Activated CD8-positive, alpha-beta memory T cell treated with anti-CD3 and anti-CD28 coated beads, Interleukin-2, amount 50 U/mL, for 24 hours (primary cell): Measurements from ENCODE around the gene HDAC9.

Experiments used
- DNase-seq: peaks from one replicate; pipeline ENCODE4 v3.0.0-alpha.2; 2020; ENCODE audit errors: extremely low read depth

The HDAC9 gene

DNA sequence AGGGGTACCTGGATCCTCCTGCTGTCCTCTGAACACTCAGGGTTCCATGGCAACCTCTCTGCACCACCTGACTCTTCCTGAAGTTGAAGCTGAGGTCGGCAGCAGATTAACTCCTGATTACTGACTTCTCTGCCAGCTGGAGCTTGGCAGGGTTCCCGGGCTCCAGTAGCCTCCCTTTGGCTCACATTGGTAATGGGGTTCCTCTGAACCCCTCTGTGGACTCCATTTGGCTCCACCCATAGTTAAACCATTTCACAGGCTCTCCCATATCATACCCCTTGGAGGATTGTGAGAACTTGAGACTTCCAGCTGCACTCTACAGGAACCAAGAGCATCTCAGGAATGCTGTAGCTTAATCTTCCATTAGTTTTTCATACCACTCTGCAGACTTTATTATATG is 292.5 kb downstream of the HDAC9 start:
- DNase-seq = no peak

DNA sequence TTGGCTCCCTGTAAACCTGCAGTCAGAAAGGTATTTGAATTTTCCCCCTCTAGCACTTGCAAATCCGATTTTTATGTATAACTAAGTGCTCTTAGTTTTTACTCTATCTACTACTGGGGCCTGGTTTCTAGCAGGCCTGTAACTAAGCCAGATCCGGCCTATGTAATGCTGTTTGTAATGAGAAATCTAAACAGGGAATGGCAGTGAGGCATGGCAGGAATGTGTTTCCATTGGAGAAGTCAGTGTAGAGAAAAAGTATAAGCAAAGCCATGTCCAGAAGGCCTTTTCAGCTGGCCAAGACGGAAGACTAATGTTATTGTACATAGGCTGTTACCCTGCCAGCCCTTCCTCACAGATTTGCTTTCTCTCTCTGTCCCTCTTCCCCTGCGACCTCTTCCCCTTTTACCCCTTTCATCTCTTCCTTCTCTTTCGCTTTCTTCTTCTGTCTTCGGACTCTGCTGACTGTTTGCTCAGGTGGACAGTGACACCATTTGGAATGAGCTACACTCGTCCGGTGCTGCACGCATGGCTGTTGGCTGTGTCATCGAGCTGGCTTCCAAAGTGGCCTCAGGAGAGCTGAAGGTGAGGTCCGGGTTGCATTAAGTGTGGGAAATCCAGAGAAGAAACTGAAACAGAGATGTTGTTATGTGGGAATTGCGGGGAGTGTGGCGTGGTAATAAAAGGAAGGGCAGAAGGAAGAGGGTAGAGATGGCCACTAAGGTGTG is 297.5 kb downstream of the HDAC9 start:
- no peak for DNase-seq

DNA sequence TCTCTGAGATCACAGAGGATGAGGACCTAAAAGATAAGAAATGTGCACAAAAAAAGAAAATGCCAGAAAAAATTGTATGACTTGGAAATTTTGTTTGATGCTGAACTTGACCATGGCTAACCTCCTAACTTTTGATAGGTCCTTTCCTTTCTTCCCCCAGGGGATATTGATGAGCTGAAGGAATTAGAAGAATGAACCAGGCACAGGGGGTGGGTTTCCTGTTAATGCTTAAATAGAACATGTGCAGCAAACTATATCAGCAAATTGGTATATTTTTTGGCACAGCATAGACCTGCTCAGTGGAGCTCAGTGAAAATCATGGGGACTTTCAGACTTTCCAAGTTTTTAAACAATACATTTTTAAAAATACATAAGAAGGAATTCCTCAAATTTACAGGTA is 300.7 kb downstream of the HDAC9 start:
- DNase-seq = no peak

DNA sequence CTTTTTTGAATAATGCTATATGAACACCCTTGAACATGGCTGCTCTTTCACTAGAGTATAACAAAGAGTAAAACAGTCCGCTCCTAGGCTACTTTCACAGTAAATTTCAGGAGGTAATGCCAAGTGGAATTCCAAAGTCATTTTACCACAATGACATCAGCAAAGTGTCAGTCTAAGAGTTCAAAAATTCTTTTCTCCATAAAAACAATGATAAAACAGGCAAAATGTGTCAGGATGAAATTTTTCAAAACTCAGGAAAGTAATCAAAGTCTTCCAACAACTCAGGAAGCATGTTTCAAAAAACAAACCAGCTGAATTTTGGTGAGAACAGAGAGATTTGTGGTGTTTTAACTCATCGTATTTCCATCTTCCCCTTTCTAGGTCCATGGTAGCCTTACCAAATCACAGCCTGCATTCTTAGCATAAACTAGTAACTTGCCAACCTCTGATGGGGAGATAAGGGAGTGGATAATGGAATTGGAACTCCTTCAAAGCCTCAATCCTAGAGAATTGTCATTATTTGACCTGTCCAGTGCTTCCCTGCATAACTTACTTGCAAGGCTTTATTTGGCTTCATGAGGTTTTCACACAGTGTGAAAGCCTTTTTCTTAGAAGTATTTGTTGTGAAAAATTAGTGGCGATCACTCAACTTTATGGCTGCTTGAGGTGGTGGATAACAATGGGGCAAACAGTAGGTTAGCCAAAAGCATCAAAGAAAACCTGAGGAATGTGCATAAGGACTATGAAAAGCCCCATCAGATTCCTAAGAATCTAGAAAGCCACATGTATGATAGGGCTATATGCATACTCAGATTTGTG is 302.7 kb downstream of the HDAC9 start:
- DNase-seq = no peak

DNA sequence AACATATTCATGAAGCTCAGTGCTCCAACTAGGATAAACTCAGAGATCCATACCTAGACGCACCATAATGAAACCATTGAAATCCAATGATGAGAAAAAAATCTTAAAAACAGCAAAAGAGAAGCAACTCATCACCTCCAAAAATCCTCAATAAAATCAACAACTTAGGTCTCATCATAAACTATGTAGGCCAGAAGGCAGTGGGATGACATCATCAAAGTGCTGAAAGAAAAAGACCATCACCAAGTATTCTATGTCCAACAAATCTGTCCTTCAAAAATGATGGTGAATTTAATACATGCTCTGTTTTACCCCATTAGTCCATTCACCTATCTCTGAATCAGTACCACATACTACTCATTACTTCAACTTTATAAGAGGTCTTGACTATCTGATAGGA is 304.4 kb downstream of the HDAC9 start:
- no peak for DNase-seq

DNA sequence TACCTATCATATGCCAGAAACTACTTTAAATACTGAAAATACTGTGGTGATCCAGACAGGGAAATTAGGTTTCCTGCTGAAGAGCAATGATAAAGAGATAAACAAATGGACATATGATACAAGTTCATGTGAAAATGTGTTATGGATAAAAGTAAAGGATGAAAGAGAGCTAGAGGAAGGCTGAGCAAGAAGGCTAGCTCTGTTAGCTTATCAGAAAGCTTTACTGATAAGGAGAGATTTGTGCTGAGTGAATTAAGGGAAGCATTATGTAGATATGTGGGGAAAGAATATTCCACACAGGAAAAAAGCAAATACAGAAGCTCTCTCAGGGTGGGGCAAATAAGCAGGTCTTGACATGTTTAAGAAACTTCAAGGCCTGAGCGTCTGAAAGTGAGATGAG is 308.4 kb downstream of the HDAC9 start:
- DNase-seq = no peak

DNA sequence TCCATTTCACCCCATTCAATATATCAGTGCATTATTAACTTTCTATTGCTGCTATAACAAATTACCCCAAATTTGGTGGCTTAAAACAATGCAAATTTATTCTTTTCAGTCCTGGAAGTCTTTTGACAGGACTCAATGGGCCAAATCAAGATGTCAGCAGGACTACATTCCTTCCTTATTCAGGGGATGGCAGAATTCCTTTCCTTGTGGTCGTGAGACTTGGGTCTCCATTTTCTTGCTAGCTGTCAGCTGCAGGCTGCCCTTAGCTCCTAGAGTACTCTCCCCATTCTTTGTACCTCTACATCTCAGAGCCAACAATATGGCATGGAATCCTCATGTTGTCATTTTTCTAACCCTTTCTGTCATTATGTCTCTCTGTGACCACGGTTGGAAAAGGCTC is 310.6 kb downstream of the HDAC9 start:
- DNase-seq = no peak

DNA sequence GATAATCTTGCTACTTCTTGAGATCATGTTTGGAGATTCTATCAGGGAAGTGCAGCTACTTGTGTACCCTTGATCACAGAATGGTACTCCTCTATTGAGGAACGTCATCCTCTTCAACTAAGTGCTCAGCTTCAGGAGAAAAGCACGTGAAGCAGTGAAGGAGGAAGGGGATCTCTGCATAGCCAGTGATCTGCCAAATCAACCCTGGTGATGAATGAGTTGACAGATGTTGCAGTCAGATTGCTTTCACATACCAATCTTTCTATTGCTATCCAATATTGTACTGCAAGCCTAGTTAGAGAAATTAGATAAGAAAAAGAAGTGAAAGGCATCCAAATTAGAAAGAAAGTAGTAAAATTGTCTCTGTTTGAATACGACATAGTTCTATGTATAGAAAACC is 312.5 kb downstream of the HDAC9 start:
- no peak for DNase-seq

DNA sequence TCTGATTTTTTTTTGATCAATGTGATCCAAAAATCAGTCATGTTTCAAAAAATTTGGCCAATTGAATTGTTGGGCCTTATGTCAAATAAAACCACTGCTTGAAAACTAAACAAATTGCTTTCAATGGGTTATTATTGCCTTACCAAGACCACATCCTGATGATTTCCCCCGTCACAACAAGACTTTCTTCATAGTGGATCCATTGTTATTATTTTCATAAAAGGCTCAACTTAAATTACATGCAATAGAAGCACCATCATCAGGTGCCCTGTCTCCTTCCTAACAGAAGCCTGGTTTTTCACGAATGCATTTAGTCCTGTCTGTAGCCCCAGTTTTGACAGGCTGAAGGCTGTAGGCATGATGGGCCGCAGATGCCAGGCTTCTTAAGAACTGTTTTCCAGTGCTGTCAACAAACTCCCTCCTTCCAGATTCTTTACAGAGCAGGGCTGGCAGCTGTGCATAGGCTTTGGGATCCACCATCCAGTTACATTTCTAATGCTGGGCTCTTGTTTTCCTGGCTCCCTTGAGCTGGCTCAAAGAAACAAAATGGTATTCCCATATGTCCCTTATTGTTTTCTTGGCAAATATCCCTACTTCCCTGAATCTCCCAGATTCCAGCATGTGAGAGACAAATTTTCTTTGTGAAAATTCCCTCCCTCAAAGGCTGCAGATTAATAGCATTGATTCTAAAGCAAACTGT is 319.9 kb downstream of the HDAC9 start:
- no peak for DNase-seq

DNA sequence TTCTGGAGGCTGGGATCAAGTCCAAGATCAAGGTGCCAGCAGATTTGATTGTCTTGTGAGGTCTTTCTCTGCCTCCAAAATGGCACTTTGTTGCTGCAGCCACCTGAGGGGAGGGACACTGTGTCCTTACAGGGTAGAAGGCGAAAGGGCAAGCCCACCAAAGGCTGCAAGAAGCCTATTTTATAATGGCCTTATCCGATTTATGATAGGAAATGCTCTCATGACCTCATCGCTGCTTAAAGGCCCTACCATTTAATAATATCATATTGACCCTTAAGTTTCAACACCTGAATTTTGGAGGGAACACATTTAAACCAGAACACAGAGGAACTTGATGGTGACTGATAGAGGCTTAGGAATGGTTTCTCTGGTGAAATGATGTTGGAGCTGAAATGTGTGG is 325.4 kb downstream of the HDAC9 start:
- no peak for DNase-seq

DNA sequence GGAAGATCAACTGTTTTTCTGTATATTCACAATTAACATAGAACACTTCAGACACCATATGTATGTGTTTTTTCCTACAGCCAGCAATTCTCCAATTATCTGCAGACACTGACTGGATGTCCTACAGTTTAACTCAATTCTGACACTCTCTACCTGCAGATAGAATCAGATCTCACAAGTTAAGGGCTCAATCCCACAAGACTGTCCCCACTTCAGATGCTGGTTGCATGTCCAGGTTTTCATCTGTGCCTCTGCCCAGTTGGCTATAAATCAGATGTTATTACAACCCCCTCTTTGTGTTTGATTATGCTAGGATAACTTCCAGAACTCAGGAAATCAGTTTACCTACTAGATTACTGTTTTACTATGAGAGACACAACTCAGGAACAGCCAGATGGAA is 326.0 kb downstream of the HDAC9 start:
- DNase-seq = no peak

DNA sequence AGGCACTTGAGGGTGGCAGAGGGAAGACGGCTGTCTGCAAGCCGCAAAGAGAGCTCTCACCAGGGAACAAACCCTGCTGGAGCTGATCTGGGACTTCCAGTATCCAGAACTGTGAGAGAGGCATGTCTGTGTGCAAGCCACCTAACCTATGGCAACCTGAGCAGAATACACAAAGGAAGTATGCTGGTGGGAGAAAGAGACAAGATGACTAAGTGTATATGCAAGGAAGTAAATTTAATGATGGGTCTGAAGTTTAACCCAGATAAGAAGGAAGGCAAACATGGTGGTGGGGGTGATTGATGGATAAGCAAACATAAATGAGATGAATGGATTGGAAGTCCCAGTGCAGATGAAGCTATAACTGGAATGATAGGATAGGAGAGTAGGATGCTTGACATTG is 328.6 kb downstream of the HDAC9 start:
- DNase-seq = no peak

DNA sequence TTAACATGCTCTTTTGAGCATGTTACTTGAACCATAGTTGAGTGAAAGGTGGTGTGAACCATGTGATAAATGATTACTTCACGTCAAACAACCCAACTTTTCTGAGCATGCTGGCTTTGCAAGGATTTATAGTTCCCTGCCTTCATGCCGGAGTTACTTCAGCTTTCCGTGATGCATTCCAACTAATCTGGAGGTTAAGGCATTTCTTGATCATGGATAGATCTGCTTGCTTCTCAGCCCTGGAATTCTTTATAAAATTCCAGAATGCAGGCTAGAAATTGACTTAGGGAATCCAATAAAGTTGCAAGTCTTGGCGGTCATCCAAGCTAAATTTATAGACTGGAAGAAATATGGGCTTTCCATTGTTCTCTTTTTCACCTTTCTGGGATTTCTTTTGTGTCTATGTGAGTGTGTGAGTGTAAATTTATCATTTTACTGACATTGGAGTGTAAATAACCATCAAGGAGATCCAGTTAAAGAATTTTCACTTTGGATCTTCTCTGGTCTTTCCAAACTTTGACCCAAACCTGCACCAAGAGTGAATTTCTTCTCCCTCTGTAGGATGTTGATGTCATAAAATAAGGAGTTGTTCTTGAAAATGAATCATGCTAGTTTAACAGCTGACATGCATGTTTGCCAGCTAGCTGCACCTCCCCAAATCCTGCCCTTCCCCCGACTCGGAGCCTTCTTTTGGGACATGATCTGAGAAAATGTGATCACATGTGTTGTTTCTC is 332.9 kb downstream of the HDAC9 start:
- DNase-seq = no peak

DNA sequence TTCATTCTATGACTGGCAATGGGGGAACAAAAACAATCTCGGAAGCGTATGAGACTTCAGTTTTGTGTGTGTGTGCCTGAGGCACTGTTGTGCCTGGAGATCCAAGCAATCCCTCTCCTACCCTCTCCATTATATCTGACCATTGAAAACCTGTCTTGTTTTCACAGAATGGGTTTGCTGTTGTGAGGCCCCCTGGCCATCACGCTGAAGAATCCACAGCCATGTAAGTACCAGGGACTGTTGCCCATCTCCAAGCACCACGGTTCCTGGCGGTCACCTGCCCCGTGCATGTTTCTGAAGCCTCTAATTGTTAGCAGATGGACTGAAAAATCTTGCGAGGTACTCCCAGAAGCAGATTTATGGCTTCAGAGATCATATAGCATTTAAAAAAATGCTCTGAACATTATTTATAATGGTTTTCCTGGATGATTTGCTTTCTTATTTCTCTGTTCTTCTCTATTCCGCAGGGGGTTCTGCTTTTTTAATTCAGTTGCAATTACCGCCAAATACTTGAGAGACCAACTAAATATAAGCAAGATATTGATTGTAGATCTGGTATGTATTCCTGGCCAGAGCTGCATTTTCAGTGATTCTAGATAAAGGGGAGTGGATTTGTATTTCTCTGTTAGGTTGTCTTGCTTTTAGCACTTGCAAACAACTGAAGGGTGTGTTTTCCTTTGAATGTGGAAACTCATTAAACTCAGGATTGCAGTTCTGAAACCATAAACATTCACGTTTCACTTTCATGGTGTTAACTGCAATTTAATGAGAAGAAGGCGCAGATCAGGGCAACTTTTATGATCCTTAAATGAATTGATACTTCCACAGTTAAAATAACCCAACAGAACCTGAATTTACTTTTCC is 333.7 kb downstream of the HDAC9 start:
- no peak for DNase-seq

DNA sequence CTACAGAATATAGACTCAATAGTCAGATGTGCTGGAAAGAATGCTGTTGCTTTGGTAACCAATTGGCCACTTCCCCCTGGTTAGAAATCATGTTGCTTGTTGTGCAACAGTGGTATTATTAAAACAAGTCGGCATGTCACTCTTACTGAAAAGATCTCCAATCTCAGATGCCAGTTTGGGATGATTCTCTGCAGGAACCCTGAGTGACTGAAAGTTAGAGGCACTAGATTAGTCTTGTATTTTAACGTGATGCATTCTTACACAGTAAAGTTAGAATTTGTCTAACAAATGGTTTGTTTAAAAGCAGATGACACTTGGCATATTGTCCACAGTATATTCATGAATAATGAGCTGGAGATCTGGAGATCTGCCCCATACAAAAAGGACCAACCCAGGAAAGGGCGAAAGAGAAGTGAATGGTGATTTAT is 334.3 kb downstream of the HDAC9 start:
- DNase-seq = no peak

DNA sequence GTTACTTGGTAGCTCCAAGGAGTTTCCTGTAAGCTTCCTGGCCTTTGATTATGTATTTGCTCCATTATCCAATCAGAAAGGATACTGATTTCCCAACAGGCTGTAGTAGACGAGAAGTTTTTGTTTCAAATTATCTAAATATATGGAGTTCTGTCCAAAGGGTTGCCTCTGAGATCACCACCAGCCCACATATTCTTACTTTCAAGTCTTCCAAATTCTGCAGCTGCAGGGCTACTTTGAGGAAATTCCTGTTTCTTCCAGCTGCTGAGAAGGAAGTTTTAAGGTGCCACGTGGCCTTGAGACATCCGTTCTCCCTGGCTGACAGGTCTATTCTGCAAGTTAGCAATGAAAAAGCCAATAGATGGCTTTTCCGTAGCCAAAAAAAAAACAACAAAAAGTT is 335.9 kb downstream of the HDAC9 start:
- no peak for DNase-seq

DNA sequence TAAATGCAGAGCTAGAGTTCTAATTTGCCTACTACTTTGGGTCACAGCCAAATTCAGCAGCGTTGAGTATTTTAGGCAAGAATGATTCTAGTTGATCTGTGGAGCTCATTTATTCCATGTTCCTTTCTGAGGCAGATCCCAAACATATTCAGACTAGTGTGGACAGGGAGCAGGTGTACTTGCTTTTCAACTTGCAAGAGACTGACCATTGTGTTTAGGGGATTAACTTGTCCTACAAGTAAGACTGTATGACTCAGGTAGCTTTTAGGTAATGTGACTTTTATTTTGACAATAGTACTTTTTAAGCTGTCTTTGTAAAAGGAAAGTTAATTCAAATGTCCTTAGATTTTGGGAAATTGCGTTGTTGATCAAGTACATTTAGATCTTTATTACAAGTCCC is 336.4 kb downstream of the HDAC9 start:
- no peak for DNase-seq

DNA sequence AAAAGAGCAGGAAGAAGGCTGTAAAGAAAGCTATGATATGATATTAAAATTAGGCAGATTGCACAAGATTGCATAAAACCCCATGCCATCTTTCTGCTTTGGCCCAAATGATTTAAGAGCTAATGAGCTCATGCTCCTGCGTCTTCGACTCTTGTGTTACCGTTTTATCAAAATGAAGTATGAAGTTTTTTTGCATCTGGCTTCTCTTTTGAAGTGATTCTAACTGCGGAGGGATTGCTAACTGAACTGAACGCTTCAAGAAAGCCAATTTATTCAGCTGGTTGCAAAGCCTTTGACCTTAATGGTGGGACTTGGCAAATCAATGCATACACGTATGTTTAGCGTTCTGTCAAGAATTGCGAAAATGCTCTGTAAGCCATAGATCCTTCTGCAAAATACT is 339.0 kb downstream of the HDAC9 start:
- no peak for DNase-seq

DNA sequence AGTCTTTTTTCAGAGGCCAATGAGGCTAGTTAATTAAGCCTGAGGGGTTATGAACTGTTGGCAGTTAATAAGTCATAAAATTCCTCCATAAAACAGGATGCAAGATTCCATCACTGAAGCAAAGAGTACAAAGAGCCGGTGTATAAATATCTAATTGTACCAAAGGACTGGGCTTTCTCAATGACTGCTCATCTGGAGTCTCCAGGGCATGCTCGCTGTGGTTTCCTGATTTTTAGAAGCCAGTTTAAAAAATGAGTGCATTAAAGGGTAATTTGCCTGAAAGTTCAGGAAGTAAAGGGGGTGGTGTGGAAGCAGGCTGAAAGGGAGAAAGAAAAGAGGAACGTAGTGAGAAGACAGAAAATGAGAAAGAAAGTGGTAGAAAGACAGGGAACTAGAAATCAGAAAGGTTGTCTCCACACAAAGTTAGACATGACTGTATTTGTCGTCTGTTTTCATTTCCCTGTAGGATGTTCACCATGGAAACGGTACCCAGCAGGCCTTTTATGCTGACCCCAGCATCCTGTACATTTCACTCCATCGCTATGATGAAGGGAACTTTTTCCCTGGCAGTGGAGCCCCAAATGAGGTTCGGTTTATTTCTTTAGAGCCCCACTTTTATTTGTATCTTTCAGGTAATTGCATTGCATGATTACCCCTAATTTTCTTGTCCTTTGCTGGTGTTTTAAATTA is 339.6 kb downstream of the HDAC9 start:
- no peak for DNase-seq

DNA sequence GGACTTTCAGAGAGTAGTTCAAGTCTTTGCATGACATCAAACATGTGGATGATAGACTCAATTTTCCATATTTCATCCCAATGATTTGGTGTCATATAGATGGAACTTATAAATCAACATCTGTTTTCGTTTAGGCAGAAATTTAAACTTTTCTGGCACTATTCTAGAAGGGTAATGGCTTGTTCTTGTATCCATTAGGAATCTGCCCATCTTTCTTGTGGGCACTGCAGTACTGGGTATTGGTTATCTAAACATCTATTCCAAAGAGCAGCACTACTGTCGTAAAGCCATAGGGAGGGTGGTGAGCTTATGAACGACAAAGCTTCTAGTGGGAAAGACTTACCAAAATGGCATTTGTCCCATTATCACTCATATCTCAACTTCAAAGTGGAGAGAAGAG is 348.4 kb downstream of the HDAC9 start:
- DNase-seq = no peak

DNA sequence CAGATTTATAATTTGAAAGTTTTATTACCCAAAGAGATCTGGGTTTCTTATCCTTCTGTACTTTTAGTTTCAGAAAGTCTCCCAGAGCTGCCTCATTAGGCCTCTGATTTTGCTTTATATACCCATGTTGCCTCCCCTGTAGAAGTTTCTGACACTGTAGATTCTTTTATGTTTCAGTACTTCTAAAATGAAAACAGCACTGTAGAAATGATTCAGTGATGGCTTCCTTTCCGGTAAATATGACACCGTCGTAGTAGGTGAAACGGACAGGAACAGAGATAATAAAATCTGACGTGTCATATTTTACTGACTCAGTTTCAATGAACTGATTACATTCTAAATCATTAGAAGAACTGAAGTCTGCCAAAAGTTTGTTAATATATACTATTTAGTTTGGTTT is 349.2 kb downstream of the HDAC9 start:
- DNase-seq = no peak
